Sigmoid colon (tissue), 4 donors: ENCODE measurements around the gene DACH2.

ENCODE experiments used
- CTCF ChIP-seq, 4 experiments: fragments of 450-650 bp in 3 of 4; fragments of 200-600 bp in 1 of 4; IDR thresholded peaks; one replicate each; pipeline ENCODE4 v1.5.1; 2016 to 2019; ENCODE audit warnings: antibody characterized with exemption in 4 of 4, mild to moderate bottlenecking in 3 of 4, moderate library complexity in 2 of 4
- EP300 ChIP-seq, 4 donors: sonication (generic); formaldehyde crosslinking; IDR thresholded peaks; one replicate each; pipeline ENCODE4 v1.6.1; 2017; ENCODE audit warnings: antibody characterized with exemption in 4 of 4

GRCh38 chrX:86104526-86104925 lies 43.7 kb upstream of the DACH2 start:
- TF ChIP-seq EP300 (IDR thresholded peaks at IDR 0.05) = no peak
- TF ChIP-seq CTCF (IDR thresholded peaks at IDR 0.05) = no peak
